GM19463 (cell line): ENCODE results near the gene DPY19L2.
A peak's percentile ranks its signal among the peaks of the same experiment; 100 is the strongest.
"Not testable (repeated sequence)": the region's sequence is repeated elsewhere in the genome, so short reads cannot be mapped to it uniquely, and the experiment has no call there.

Experiments used
- ATAC-seq: cut with Tn5 transposase; IDR thresholded peaks from one replicate; pipeline ENCODE4 v1.9.1; 2021; ENCODE audit warnings: mild to moderate bottlenecking, moderate library complexity; ENCODE audit not compliant: unreplicated experiment

DPY19L2 gene

DNA sequence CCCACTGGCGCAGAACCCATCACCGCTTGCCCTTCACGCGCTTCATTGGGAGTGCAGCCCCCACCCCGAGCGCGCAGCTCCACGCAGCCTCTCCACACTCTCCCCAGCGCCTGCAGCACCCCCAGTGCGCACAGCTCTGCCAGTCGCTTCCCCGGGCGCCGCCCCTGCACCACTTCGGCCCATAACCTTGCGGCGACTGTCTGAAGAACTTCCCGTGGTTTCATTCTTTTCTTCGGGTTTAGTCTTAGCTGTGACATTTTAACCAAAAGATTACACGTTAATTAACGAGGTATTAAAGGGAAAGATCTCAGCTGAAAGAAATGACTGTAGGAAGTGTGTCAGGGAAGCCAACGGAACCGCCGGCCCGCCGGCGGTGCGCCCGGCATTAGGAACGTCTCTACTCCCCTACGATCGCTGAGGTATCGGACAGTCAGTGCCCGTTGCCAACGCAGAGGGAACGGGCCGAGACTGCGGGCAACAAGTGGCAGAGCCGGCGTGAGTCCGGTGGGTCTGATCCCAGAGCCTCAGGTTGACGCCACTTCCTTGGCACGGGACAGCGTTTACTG is 590 bp upstream of the DPY19L2 start:
- ATAC-seq: peak; percentile 40

DNA sequence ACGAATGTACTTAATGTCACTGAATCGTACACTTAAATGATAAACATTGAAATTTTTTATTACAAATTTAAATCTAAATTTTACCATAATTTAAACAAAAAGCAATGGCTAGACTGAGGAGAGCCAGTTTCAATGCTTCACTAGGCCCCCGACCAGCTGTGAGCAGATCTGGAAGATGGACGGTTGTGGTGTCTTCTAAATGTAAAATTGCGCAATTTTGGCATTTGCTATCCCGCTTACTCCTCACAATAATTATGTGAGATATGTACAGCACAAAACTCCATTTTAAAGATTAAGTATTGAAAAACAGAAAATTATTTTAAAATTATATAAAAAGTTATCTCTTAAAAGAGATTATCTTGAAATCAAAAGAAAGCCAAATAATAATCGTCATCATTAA is 5.3 kb downstream of the DPY19L2 start:
- not testable (repeated sequence) for ATAC-seq

DNA sequence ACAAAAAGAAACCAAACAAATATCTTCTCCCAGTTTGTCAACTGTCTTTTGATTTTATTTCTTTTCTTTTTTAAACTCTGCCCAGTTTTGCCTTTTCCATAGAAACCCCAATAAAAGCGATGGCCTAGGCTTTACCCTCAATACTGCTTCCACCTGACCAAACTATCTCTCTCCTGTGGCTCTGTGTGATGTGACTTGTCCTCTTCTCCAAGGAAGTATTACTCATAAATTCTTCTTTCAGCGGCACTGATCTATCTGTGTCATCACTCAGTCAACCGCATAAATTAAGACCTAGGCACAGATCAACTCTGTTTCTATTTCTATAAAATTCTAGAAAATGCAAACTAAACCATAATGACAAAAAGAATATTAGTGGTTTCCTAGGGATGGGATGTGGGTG is 9.8 kb downstream of the DPY19L2 start:
- not testable (repeated sequence) for ATAC-seq

DNA sequence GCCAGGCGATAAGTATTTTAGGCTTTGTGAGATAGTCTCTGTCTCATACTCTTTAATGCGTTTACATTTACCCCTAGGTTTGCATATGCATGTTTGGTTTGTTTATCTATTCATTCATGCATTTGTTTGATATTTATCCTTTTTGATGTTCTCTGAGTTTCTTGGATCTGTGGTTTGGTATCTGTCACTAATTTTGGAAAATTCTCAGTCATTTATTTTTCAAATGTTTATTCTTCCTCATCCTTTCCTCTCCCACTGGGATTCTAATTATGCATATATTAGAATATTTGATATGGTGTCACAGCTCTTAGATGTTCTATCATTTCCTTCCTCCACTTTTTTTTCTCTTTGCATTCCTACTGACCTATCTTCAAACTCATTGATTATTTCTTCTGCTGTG is 11.9 kb downstream of the DPY19L2 start:
- not testable (repeated sequence) for ATAC-seq

DNA sequence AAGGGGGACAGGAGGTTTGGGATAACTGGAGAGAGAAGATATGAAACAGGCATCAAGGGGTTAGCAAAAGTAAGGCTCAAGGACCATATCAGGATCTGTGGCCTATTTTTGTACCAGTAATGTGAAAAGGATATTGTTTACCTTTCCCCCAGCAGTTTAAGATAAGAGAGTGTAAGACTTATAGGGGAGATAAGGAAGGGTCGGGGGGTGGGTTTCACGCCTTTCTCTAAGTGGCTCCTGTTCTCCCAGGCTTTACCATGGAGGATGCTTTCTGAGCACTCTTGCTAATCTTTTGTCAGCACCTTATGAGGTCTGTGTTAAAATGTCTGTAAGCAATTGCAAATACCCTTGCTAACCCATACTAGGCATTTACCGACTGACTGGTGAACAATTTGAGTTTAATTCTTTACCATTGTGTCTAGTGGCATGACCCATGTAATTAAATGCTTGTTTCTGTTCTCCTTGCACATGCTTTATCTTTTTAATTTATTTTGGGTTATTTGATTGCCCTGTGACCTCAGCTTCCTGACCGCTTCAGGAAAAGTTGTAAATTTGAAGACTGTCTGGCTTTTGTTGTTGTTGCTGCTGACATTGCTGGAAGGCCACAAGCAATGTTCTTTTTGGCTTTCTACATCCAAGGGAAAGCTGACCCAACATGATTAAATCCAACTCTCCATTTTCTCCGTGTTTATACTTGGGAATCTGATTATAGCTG is 12.6 kb downstream of the DPY19L2 start:
- not testable (repeated sequence) for ATAC-seq

DNA sequence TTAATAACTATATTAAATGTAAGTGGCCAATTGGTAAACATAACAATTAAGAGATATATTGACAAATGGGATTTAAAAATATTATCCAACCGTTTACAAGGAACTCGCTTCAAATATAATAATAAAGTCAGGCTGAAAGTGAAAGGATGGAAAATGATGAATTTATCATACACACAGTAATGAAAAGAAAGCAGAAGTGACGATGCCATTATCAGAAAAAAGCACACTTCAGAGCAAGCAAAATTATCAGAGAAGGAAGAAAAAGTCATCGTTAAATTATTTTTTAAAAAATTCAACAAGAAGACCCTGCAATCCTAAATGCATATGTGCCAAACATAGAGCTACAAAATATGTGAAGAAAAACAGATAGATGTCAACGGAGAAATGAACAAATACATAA is 13.8 kb downstream of the DPY19L2 start:
- ATAC-seq: not testable (repeated sequence)

DNA sequence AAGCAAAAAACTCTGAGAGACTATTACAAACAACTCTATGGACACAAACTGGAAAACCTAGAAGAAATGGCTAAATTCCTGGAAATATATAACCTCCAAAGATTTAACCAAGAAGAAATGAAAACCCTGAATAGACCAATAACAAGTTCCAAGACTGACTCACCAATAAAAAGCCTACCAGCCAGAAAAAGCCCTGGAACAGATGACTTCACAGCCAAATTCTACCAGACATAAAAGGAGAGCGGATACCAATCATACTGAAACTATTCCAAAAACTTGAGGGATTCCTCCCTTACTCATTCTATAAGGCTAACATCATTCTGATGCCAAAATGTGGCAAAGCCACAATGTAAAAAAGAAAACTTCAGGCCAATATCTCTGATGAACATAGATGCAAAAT is 18.8 kb downstream of the DPY19L2 start:
- not testable (repeated sequence) for ATAC-seq

DNA sequence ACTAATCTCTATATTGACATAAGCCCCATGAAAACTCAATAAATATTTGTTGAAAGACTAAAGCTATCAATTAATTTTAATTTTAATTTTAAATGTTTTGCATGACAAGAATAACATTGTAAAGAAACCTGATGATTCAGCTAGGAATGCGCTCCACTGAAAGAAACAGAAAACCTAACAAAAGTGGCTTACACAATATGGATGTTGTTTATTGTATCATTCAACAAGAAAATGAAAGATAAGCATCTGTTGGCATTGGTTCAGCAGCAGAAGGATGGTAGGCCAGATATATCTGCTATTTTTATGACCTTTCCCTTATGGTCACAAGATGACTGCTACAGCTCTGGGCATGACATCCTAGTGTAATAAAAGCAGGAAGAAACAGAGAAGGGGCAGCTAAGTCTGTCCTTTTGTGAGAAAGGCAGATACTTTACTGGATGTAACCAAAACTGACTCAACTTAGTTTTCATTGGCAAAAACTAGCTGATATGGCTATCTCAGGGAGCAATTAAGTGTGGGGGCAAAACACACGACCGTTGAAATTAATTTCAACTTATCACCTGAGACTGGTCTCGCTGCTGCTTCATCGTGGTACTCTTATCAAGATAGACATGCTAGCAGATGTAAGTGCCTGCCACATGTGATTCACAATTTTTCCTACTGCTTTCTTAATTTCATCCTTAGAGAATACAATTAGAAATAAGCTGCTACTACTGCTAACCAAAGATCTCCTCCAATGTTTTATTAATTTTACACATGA is 24.7 kb downstream of the DPY19L2 start:
- ATAC-seq: not testable (repeated sequence)

DNA sequence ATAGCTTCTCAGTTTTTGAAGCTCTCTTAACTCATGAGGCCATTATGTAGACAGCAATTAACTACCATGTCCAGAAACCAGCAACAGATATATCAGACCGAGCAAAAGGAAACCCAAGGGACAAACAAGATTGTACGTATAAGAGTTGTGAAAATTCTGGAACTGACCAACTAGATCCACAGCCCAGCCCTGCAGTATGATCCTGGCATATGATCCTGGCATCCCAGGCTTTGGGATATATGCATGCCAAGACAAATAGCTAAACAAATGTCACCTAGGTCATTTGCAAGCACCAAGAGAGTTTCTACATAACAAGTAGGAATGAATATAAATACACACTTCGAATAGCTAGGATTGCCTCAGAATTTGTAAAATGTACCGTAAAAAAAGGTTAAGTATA is 44.0 kb downstream of the DPY19L2 start:
- not testable (repeated sequence) for ATAC-seq

DNA sequence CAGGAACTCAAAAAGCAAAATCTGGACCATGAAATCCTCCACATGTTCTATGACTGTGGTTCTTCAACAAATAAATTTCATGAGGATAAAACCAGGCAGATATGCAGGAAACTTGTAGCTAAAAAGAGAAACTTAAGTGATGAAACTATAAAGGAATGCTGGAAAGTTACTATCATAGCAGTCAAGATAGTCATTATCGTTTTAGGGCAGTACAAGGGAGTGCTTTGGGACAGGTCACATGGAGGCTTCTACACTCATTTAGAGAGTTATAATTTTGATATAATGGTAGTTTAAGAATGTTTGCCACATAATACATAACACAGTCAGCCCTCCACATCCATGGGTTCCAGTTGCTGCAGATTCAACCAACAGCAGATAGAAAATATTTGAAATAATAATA is 52.7 kb downstream of the DPY19L2 start:
- not testable (repeated sequence) for ATAC-seq

DNA sequence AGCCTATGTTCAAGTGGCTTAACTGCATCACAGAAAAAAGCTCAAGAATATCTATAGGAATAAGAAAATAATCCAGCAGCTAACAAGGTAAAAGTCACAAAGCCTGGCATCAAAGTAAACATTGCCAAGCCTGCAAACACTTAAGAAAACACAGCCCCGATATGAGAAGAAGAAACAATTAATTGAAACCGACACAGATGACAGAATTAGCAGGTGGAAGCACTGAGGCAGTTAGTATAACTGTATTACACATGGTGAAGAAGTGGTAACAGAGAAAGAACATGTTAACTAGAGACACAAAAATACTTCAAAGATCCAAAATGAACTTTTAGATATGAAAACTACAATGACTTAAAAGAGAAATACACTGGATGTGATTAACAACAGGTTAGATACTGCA is 57.0 kb downstream of the DPY19L2 start:
- ATAC-seq: not testable (repeated sequence)

DNA sequence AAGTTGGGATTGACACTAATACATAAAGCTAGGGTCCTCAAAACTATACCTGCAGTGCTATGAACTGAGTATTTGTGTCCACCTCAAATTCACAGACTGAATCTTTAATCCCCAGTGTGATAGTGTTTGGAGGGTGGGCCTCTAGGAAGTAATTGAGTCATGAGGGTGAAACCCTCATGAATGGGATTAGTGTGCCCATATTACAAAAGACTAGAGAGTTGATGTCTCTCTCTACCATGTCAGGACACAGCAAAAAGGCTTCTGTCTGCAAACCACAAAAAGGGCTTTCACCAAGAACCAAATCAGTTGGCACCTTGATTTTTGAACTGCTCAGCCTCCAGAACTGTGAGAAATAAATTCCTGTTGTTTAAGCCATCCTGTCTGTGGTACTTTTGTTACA is 59.0 kb downstream of the DPY19L2 start:
- ATAC-seq: not testable (repeated sequence)

DNA sequence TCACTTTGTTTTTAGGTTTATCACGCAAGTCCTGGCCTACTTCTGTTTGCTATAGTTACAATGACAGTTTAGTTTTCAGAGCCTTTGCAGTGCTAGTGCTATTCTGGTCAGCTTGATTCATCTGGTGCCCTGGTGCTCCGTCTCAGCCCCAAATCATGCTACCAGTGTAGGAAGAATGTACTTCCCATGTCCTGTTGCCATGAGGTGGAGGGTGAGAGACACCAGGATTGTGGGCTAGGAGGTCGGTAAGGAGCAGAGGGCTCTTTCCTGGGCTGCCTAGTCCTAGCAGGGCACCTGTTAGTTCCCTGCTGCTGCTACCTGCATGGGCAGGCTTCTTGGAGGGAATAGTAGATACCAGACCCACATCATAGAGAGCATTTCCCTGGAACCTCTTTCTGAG is 63.3 kb downstream of the DPY19L2 start:
- ATAC-seq: not testable (repeated sequence)

DNA sequence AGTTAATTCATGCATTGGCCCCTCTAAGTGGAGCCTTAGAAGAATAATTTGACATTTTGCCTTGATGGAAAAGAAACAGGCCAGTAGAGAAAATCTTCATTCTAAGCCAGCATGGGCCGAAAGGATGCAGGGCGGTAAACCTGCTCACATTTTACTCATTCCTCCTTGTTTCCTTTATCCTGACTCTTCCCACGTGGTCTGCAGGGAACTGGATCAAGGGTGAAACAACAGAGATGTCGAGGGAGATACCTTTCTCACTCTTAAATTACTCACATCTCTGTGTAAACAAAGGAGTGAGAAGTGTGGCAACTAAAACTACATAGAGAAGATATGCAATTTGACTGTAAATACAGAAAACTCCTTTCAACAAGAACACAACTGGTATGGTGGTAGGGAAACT is 73.5 kb downstream of the DPY19L2 start:
- not testable (repeated sequence) for ATAC-seq

DNA sequence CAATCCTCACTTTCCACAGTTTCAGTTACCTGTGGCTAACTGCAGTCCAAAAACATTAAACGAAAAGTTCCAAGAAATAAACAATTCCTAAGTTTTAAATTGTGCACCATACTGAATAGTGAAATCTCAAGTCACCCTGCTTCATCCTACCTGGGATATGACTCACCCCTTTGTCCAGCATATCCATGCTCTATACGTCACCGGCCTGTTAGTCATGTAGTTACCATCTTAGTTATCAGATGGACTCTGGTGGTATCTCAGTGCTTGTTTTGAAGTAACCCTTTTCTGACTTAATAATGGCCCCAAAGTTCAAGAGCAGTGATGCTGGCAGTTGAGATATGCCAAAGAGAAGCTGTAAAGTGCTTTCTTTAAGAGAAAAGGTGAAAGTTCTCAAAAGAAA is 83.9 kb downstream of the DPY19L2 start:
- ATAC-seq: not testable (repeated sequence)

DNA sequence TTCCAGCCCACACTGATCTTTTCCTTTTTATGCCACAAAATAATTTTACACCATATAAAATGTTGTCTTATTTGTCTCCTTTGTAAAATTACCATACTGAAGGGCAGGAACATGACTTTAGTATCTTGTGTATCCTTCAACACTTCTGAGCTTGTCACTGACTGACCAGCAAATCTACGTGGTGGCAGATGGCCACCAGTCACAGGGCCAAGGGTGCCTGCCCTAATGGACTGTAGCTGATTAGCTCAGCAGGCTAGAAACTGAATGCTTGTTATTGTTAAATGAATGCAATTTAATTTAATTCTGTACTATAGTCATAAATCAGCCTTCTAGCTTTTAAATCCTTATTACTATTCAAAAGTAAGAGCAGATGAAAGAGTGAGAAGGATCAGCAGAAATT is 85.0 kb downstream of the DPY19L2 start:
- not testable (repeated sequence) for ATAC-seq

DNA sequence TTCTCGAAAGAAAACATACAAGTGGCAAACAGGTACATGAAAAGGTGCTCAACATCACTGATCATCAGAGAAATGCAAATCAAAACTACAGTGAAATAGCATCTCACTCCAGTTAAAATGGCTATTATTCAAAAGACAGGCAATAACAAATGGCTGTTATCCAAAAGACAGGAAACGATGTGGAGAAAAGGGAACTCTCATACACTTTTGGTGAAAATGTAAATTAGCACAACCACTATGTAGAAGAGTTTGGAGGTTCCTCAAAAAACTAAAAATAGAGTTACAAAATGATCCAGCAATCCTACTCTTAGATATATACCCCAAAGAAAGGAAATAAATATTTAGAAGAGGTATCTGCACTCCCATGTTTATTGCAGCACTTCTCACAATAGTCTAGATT is 90.7 kb downstream of the DPY19L2 start:
- ATAC-seq: not testable (repeated sequence)

DNA sequence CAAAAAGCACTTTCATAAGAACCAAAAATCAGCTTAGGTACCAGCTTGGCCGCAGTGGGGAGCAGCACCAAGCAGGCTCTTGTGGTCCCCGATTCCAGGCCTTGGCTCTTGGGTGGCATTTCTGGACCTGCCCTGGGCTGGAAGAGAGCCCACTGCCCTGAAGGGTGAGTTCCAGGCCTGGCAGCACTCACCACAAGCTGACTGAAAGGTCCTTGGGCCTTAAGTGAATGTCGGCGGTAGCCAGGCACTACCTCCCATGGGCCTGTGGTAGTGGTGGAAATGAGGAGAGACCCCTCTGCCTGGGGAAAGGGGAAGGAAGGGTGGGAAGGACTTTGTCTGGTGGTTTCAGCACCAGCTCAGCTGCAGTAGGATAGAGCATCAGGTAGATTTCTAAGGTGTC is 96.3 kb downstream of the DPY19L2 start:
- not testable (repeated sequence) for ATAC-seq

DNA sequence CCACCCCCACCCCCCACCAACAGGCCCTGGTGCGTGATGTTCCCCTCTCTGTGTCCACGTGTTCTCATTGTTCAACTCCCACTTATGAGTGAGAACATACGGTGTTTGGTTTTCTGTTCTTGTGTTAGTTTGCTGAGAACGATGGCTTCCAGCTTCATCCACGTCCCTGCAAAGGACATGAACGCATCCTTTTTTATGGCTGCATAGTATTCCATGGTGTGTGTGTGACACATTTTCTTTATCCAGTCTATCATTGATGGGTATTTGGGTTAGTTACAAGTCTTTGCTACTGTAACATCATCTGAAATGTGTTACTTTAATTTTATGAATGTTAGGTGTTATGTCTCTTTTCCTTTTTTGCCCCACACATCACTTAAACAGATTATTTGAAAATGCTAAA is 109.8 kb downstream of the DPY19L2 start:
- not testable (repeated sequence) for ATAC-seq

DNA sequence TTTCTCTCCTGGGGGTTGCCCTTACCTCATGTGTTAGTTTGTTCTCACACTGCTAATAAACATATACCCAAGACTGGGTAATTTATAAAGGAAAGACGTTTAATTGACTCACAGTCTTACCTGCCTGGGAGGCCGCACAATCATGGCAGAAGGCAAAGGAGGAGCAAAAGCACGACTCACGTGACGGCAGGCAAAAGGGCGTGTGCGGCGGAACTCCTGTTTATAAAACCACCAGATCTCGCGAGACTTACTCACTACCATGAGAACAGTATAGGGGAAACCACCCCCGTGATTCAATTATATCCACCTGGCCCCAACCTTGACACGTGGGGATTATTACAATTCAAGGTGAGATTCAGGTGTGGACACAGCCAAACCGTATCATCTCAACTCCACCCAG is 116.9 kb downstream of the DPY19L2 start:
- not testable (repeated sequence) for ATAC-seq

DNA sequence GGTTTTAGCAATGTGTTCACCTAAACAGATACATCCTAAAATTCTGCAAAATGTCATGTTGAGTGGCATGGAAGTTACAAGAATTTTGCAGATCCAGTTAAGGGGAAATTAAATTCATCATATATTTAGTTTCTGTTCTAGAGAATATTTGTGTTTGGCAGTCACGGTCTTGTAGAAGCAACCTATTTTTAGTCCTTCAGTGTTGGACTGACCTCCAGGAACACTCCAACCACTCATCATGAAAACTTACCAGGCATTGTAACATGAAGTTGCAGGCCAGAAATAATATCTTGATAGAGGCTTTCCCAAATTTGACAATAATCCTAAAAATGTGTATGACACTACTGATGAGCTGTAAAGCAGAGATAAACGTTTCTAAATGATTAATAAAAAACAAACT is 119.3 kb downstream of the DPY19L2 start:
- not testable (repeated sequence) for ATAC-seq
